GM12878 (cell line): ENCODE data around the gene WWOX. TPM values are rescaled to one million over a fixed set of nuclear protein-coding genes. Genes with fewer than 3 reads are reported as not detected.

Experiments used
- ATAC-seq: fragments of 200-7000 bp; cut with Tn5 transposase; 3 replicates; pipeline ENCODE4 v1.9.1; 2020; ENCODE audit warnings: mild to moderate bottlenecking, moderate library complexity
- BruUV-seq: library from RNA; stranded (reverse); fragments of 400-500 nt; replicated peaks from 2 replicates; lab custom pipeline; 2021; lab: Mats Ljungman, UMichigan
- CTCF ChIA-PET: fragments of 300-600 bp; sonication (Branson Sonifier 250); formaldehyde crosslinking; extraction: SDS; loops from one replicate; lab custom pipeline; 2021; ENCODE audit warnings: inconsistent platforms; lab: Yijun Ruan, JAX
- POLR2A ChIA-PET: fragments of 350-600 bp; formaldehyde crosslinking; extraction: SDS; loops from one replicate; lab custom pipeline; 2021; ENCODE audit warnings: inconsistent platforms; lab: Charles Lee
- RAD21 ChIA-PET: fragments of 300-600 bp; sonication (Branson Sonifier 250); formaldehyde crosslinking; loops from one replicate; lab custom pipeline; 2023; ENCODE audit warnings: antibody characterized with exemption; ENCODE audit not compliant: unreplicated experiment; lab: Charles Lee
- SMC1A ChIA-PET: fragments of 300-600 bp; sonication (Branson Sonifier 250); formaldehyde crosslinking; loops from one replicate; lab custom pipeline; 2023; ENCODE audit not compliant: unreplicated experiment, uncharacterized antibody; lab: Charles Lee
- DNase-seq: peaks from one replicate; pipeline ENCODE4 v3.0.0-alpha.2; 2011; ENCODE audit warnings: low read depth, low spot score
- FAIRE-seq: peaks from 3 replicates; lab custom pipeline; 2011; peaks lifted over from hg19 to GRCh38; lab: Jason Lieb, UNC
- H2AFZ ChIP-seq: 2 replicates; pipeline ENCODE4 v1.6.0; 2011; ENCODE audit warnings: low read depth, low read length, control low read depth; ENCODE audit not compliant: control insufficient read depth
- H3K27ac ChIP-seq: 2 replicates; pipeline ENCODE4 v1.5.1; 2011; ENCODE audit warnings: control low read depth; ENCODE audit not compliant: control insufficient read depth, insufficient read depth
- H3K27me3 ChIP-seq, 2 experiments: replicated peaks in 1 of 2; 2 replicates each; pipeline versions ENCODE4 v1.6.0 to v1.6.1; 2011; ENCODE audit warnings: low read length in 1 of 2; ENCODE audit not compliant: control insufficient read depth in 2 of 2, insufficient read depth in 2 of 2
- H3K36me3 ChIP-seq, 2 experiments: 2 replicates each; pipeline ENCODE4 v1.5.1; 2011; ENCODE audit warnings: low read length in 1 of 2; ENCODE audit not compliant: control insufficient read depth in 2 of 2, insufficient read depth in 2 of 2
- H3K4me1 ChIP-seq: 2 replicates; pipeline ENCODE4 v1.6.1; 2011; ENCODE audit warnings: mild to moderate bottlenecking, low read length, moderate library complexity, mixed read lengths; ENCODE audit not compliant: control insufficient read depth, insufficient read depth
- H3K4me2 ChIP-seq: 2 replicates; pipeline ENCODE4 v1.6.0; 2011; ENCODE audit warnings: control low read depth; ENCODE audit not compliant: control insufficient read depth, insufficient read depth
- H3K4me3 ChIP-seq: fragments of 200-600 bp; sonication (generic); 2 replicates; pipeline ENCODE4 v1.5.1; 2016
- H3K79me2 ChIP-seq: 2 replicates; pipeline ENCODE4 v1.6.0; 2011; ENCODE audit warnings: low read length; ENCODE audit not compliant: control insufficient read depth, insufficient read depth
- H3K9ac ChIP-seq: 2 replicates; pipeline ENCODE4 v1.8.0; 2011; ENCODE audit warnings: low read length, control low read depth, mixed read lengths; ENCODE audit not compliant: control insufficient read depth, insufficient read depth
- H3K9me3 ChIP-seq: replicated peaks from 3 replicates; pipeline ENCODE4 v1.5.1; 2011; ENCODE audit warnings: mild to moderate bottlenecking, low read length; ENCODE audit not compliant: control insufficient read depth, insufficient read depth
- H4K20me1 ChIP-seq: 2 replicates; pipeline ENCODE4 v1.6.0; 2011; ENCODE audit not compliant: control insufficient read depth, insufficient read depth
- WGBS: methylation state at CpG from one replicate; pipeline ENCODE4 v1.1.6; 2016; ENCODE audit warnings: low lambda C conversion rate; ENCODE audit not compliant: insufficient replicate concordance, insufficient coverage; ENCODE audit errors: missing lambda C conversion rate; 5-methylcytosine and 5-hydroxymethylcytosine counted together
- in situ Hi-C: fragments of 300-500 bp; cut with MboI; formaldehyde crosslinking; loops from 9 replicates; pipeline ENCODE4 v1.14.3; 2018; ENCODE audit warnings: mixed read lengths
- intact Hi-C: fragments of 100-400 bp; cut with micrococcal nuclease; formaldehyde crosslinking; loops from one replicate; pipeline ENCODE4 v1.14.2; 2022; ENCODE audit not compliant: unreplicated experiment
- polyA plus RNA-seq, 11 experiments: library from polyadenylated mRNA; depleted of rRNA in 4 of 11; unstranded in 6 of 11; stranded (reverse) in 5 of 11; fragments of >200 nt; fragmentation: Nextera tagmentation in 4 of 11; fragmentation: Illumina TruSeq in 1 of 11; extraction: Ambion mirVana in 4 of 11; extraction: Trizol in 1 of 11; gene quantifications; 1 replicate in 1 of 11; 2 replicates in 10 of 11; pipeline versions ENCODE4 v1.2.1 to v1.2.3, GENCODE V29; 2011 to 2016; ENCODE audit warnings: inconsistent platforms in 2 of 11, missing spikeins in 2 of 11, low read depth in 1 of 11
- total RNA-seq, 4 experiments: library from RNA; depleted of rRNA in 3 of 4; stranded (reverse); fragments of >200 nt in 3 of 4; fragmentation: Illumina TruSeq in 1 of 4; extraction: Trizol in 1 of 4; gene quantifications; 2 replicates each; pipeline versions ENCODE4 v1.2.1 to v1.2.3, GENCODE V29; 2013 to 2021
- TF ChIP-seq, protein P1 (sequence below): IDR thresholded peaks from 2 replicates; pipeline ENCODE4 v1.6.1; 2011; ENCODE audit warnings: mild to moderate bottlenecking, low read depth, low read length, moderate library complexity; ENCODE audit not compliant: insufficient replicate concordance
- TF ChIP-seq, protein P2 (sequence below): fragments of 450-650 bp; IDR thresholded peaks from 2 replicates; pipeline ENCODE4 v1.6.1; 2018; ENCODE audit warnings: mild to moderate bottlenecking, low read depth, moderate library complexity; ENCODE audit not compliant: partially characterized antibody
- TF ChIP-seq, protein P3 (sequence below): fragments of 150-350 bp; IDR thresholded peaks from 2 replicates; pipeline ENCODE4 v1.6.1; 2016; ENCODE audit warnings: low read depth, low read length

The WWOX gene
- total and polyA plus RNA-seq, 10 of the 15 experiments (the other 5 are each of a cell fraction or from before 2014, with no cell fraction given): 2.8 to 24.4 (median 17.8) TPM

DNA sequence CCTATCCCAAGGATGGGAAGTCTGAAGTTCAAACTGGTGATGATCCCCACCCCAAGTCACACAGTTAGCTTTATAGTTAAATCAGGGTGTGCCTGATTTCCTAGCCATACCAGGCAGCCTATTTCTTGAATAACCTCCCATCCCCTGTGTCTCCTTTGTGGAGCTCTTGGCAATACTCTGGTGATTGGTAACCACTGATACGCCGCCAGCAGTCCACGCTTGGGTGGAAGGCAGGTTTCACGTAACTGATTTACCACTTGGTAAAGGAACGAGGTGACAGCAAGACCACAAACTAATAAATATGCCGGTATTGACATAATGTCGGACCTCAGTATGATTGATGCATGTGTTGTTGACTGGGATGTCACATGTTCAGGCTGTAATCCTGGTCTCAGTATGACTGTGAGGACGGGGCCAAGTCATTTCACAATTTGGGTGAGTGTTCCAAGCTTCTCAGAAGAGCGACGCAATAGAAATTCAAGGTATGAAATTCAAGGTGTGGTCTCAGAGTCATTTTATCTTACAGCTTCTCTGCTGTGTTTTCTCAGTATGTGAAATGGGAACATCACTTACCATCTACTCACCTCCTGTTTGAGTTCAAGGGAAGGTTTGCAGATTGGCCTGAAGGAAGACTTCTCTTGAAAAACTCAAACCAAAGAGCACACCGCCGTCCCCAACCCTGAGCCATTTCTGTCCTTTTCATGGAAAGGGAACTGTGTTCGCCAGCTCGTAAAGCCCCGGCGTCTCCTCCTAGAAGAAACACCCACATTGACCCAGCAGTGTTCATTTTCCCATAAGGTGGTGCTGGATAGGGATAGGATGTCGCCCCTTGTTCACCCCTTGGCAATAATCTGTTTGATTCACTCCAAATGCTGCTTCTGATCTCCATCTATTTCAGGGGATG lies 678.9 kb downstream of the WWOX start (continued):
- TF ChIP-seq, protein P1, sequence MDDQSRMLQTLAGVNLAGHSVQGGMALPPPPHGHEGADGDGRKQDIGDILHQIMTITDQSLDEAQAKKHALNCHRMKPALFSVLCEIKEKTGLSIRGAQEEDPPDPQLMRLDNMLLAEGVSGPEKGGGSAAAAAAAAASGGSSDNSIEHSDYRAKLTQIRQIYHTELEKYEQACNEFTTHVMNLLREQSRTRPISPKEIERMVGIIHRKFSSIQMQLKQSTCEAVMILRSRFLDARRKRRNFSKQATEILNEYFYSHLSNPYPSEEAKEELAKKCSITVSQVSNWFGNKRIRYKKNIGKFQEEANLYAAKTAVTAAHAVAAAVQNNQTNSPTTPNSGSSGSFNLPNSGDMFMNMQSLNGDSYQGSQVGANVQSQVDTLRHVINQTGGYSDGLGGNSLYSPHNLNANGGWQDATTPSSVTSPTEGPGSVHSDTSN: peak; percentile 51
- TF ChIP-seq, protein P2, sequence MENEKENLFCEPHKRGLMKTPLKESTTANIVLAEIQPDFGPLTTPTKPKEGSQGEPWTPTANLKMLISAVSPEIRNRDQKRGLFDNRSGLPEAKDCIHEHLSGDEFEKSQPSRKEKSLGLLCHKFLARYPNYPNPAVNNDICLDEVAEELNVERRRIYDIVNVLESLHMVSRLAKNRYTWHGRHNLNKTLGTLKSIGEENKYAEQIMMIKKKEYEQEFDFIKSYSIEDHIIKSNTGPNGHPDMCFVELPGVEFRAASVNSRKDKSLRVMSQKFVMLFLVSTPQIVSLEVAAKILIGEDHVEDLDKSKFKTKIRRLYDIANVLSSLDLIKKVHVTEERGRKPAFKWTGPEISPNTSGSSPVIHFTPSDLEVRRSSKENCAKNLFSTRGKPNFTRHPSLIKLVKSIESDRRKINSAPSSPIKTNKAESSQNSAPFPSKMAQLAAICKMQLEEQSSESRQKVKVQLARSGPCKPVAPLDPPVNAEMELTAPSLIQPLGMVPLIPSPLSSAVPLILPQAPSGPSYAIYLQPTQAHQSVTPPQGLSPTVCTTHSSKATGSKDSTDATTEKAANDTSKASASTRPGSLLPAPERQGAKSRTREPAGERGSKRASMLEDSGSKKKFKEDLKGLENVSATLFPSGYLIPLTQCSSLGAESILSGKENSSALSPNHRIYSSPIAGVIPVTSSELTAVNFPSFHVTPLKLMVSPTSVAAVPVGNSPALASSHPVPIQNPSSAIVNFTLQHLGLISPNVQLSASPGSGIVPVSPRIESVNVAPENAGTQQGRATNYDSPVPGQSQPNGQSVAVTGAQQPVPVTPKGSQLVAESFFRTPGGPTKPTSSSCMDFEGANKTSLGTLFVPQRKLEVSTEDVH: no peak
- TF ChIP-seq, all 136 proteins: peak for 10

DNA sequence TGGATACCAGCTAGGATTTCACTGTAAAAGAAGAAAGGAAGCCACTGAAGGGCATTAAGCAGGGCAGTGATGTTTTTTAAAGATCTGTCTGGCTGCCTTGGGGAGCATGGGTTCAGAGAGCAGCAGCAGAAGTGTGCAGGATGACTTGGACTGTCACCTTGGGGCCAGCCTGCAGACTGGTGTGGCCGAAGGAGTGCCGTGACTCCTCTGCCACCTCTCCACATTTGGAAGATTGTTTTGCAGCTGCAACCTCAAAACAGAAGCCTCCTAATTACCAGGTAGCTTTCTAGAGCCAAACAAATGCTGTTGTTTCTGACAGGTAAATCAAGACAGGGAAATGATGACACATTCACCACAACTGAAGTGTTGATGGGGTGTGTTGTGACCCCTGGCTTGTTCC lies 681.4 kb downstream of the WWOX start:
- H3K27me3 ChIP-seq: no peaks in the 10 kb centered on the region
- ChIA-PET POLR2A (no interaction called here), RAD21 (no interaction called here), SMC1A (interaction anchor here (0.8 kb wide), 1 partner anchor 17 kb away, joined by 3 read pairs; no protein-coding TSS in a partner anchor), CTCF (no interaction called here)
- DNase-seq (no peak), ATAC-seq (no peak), FAIRE-seq (no peak)
- no peaks in the 10 kb centered on the region for H4K20me1 ChIP-seq
- H3K36me3 ChIP-seq: no peaks in the 10 kb centered on the region
- no peak overlapping the region for H3K4me3 ChIP-seq
- H3K4me2 ChIP-seq: no peak overlapping the region
- no TSS peak for BruUV-seq
- WGBS: 22% methylated on average over 2 of the region's 2 CpGs
- intact Hi-C loops (no loop called here), in situ Hi-C loops (no loop called here)
- no peak overlapping the region for H2AFZ ChIP-seq
- H3K9me3 ChIP-seq: no peaks in the 10 kb centered on the region
- H3K4me1 ChIP-seq: no peaks in the 10 kb centered on the region
- H3K79me2 ChIP-seq: no peaks in the 10 kb centered on the region
- no peak overlapping the region for H3K27ac ChIP-seq
- H3K9ac ChIP-seq: no peak overlapping the region
- TF ChIP-seq, protein P3, sequence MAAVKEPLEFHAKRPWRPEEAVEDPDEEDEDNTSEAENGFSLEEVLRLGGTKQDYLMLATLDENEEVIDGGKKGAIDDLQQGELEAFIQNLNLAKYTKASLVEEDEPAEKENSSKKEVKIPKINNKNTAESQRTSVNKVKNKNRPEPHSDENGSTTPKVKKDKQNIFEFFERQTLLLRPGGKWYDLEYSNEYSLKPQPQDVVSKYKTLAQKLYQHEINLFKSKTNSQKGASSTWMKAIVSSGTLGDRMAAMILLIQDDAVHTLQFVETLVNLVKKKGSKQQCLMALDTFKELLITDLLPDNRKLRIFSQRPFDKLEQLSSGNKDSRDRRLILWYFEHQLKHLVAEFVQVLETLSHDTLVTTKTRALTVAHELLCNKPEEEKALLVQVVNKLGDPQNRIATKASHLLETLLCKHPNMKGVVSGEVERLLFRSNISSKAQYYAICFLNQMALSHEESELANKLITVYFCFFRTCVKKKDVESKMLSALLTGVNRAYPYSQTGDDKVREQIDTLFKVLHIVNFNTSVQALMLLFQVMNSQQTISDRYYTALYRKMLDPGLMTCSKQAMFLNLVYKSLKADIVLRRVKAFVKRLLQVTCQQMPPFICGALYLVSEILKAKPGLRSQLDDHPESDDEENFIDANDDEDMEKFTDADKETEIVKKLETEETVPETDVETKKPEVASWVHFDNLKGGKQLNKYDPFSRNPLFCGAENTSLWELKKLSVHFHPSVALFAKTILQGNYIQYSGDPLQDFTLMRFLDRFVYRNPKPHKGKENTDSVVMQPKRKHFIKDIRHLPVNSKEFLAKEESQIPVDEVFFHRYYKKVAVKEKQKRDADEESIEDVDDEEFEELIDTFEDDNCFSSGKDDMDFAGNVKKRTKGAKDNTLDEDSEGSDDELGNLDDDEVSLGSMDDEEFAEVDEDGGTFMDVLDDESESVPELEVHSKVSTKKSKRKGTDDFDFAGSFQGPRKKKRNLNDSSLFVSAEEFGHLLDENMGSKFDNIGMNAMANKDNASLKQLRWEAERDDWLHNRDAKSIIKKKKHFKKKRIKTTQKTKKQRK: no peak
